ENCODE results near the gene NOXO1.

DNA sequence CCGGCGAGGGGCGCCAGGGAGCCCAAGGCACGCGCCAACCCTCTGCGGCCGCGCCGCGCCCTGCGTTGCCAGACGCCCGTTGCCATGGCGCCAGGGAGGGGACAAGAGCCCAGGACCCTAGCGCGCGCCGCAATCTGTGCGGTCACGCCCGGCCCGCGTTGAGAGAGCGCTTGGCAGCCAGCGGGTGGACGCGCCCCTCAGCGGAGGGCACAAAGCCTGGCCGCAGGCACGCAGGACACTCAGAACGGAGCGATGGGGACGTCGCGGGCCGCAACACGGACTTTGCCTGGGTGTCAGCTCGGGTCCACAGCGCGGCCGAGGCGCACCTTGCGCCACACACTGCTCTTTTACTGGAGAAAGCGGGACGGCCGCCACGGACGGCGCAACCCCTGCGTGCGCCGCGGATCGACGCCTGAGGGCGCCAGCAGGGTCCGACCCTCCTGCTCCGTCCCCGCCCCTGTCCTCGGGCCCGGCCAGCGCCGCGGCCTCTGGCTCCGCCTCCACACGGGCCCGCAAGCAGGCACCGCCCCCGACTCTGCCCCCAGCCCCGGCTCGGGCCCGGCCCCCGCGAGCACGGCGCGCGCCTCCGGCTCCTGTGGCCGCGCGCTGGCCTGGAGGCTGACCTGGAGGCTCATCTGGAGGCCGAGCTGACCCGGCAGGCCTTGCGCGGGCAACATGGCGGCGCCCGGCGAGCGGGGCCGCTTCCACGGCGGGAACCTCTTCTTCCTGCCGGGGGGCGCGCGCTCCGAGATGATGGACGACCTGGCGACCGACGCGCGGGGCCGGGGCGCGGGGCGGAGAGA is 2.5 kb upstream of the NOXO1 start, which contains the start of gene GFER:
- peak; percentile 33 for TF ChIP-seq EP300 (conservative IDR thresholded peaks at IDR 0.05; ENCODE audit: poor library complexity, severe bottlenecking)
- peak; percentile 50 for TF ChIP-seq REST (IDR thresholded peaks at IDR 0.05; ENCODE audit: borderline replicate concordance)
- no peak for TF ChIP-seq TAF1 (IDR thresholded peaks at IDR 0.05; ENCODE audit: low read depth)
- TF ChIP-seq, protein P1, sequence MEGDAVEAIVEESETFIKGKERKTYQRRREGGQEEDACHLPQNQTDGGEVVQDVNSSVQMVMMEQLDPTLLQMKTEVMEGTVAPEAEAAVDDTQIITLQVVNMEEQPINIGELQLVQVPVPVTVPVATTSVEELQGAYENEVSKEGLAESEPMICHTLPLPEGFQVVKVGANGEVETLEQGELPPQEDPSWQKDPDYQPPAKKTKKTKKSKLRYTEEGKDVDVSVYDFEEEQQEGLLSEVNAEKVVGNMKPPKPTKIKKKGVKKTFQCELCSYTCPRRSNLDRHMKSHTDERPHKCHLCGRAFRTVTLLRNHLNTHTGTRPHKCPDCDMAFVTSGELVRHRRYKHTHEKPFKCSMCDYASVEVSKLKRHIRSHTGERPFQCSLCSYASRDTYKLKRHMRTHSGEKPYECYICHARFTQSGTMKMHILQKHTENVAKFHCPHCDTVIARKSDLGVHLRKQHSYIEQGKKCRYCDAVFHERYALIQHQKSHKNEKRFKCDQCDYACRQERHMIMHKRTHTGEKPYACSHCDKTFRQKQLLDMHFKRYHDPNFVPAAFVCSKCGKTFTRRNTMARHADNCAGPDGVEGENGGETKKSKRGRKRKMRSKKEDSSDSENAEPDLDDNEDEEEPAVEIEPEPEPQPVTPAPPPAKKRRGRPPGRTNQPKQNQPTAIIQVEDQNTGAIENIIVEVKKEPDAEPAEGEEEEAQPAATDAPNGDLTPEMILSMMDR (IDR thresholded peaks at IDR 0.05; ENCODE audit: poor library complexity, severe bottlenecking), result peak; percentile 81
- no peak for TF ChIP-seq EZH2 (IDR thresholded peaks at IDR 0.05; ENCODE audit: borderline replicate concordance, insufficient read depth, low read length, poor library complexity, severe bottlenecking)
- TF ChIP-seq POLR2AphosphoS5 (IDR thresholded peaks at IDR 0.05), result peak; percentile 62
- TF ChIP-seq RAD21 (conservative IDR thresholded peaks at IDR 0.05), result peak; percentile 45

Measured in neural cell (in vitro differentiated cells).